Pons (tissue), 1 donor: ENCODE measurements around the gene CDC42BPB.
"Not testable (repeated sequence)": the region's sequence is repeated elsewhere in the genome, so short reads cannot be mapped to it uniquely, and the experiment has no call there.

Source experiments
- DNase-seq: peaks from one replicate; pipeline ENCODE4 v3.0.0-alpha.2; 2016; ENCODE audit warnings: low spot score

Gene CDC42BPB

DNA sequence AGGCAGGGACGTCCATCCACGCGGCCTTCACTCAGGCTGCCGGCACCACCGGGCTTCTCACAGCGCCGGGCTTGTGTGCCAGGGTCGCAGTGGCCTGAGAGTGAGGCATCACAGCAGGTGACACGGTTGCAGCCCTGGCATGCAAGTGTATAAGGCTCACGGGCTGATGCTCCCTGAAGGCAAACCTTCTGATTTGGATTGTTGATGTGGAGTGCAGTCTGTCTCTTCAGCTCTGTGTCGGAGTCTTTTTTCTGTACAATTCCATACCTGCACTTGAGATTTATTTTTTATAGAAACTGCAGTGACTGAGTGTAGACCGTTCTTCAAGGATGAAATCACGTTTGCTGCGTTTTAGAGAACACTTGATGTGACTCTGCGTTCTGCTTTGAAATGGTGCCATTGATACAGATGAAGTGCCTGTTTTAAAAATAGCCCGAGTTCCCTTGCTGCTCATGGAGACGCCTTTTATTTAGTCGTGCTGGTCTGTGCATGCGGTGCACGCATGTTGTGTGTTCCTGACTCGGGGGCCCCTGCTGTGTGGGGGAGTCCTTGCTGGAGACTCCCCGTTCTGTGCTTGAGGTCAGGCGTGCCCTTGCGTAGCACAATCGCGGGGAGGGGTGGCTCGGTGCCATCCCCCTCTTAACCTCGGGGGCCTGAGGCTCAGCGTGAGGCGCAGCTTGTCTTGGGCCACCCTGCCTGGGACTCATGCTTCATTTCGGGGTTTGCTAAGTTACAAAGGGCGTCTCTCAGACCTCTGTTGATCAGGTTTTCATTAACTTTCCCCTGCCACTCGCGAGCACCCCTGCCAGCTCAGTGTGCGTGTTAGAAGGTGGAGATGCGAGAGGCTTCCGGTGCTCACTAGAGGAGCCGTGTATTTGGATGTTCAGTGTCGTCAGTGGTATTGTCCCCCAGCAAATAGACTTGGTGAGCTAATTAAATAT lies 156.4 kb downstream of the CDC42BPB start:
- DNase-seq = no peak

DNA sequence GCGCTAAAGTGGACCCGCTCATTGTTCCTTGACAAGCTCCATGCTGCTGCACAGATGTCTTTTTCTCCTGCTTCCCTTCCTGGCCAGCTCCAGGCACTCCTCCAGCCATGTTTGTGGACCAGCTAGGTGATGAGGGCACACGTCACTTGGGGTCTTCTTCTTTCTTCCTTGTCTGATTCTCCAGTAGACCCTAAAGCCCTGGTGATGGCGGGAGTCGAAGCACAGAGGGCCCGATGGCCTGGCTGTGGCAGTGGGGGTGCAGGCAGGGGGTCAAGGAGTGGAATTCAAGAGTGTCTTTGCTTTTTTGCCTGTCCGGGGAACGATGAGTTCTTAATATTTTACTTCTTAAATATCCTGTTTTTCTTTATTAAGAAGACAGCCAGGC lies 157.8 kb downstream of the CDC42BPB start:
- no peak for DNase-seq

DNA sequence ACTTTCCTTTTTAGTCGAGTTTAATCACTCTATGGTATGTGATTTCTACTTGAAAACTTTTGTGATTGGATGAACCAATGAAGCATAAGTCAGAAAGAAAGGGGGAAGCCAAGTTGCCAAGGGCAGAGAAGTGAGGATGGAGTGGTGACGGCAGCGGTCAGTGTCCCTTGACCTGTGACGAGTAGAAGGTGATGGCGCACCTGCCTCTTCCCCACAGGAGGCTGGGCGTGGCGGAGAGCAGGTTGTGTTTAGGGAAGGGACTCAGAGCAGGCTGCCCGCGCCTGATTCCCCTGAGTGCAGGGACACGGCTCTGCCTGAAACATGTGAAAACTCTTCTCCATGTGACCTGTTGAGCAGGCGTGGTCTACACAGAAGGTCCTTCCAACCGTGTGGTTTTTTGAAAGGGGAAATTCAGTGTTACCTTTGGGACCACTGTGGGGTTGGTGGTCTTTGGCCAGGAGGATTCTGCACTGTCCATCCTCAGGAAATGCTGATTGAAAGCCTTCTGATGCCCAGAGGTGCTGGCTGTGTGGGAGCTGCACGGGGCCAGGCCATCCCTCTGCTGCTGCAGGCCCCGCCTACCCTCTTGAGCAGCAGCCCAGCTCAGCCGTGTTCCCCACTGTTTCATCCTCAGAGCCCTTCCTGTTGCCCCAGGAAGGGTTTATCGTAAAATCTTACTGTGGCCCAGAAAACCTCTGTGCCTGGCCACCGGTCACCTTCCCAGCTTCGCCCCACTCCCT lies 158.4 kb downstream of the CDC42BPB start:
- no peak for DNase-seq

DNA sequence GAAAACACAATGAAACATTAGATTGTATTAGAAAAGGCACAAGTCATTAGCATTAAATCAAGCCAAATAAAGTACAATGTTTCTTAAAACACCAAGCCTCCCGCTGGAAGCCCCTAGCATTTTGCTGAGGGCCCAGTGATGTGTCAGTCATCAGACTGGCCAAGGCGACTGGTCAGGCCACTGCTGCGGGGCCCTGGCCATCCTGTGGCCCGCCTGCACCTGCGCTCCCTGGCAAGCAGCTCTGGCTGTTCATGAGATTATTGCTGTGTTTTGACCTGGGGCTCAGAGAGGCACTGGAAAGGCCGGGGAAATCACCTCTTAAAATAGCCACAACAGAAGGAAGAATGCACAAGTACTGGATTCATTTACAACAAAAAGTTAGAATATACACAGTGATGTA lies 159.1 kb downstream of the CDC42BPB start:
- no peak for DNase-seq

DNA sequence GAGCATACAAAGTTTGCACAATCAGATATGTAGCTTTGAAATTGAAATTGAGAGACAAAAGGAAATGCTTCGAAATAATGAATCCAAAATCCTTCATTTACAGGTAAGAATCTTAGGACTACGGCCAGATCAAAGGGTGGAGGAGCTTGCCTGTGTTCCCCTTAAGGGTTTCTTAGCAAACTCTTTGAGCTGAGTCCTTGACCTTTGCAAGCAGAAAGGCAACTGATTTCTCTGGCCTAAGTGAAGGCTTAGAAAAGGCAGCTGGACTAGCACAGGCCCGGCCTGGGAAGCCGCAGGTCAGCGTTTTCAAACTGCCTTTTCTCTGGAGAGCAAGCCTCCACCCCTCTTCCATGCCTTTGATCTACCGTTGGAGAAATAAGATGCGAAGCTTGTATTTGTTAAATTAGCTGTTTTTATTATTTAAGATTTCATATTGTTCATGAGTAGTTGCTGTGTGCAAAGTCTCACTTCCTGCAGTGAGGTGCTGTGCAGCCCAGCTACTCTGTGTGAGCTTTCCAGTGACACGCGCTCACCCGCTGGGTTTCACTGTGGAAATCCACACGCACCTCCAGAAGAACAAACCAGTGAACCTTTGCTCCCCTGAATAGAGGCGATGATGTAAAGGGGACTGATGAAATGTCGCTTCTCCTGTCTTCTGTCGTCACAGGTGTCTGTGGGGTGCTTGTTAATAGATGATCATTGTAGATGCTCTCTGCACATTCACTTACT lies 159.9 kb downstream of the CDC42BPB start:
- no peak for DNase-seq

DNA sequence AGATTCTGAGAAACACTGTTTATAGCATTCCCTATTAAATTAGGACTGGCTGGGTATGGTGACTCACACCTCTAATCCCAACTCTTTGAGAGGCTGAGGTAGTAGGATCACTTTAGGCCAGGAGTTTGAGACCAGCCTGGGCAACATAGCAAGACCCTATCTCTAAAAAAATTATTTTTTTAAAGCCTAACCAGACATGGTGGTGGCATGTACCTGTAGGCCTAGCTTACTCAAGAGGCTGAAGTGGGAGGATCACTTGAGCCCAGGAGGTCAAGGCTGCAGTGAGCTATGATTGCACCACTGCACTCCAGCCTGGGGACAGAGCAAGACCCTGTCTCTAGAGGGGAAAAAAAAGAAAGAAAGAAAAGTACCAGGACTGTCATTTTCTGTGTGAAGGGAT lies 160.6 kb downstream of the CDC42BPB start:
- not testable (repeated sequence) for DNase-seq

DNA sequence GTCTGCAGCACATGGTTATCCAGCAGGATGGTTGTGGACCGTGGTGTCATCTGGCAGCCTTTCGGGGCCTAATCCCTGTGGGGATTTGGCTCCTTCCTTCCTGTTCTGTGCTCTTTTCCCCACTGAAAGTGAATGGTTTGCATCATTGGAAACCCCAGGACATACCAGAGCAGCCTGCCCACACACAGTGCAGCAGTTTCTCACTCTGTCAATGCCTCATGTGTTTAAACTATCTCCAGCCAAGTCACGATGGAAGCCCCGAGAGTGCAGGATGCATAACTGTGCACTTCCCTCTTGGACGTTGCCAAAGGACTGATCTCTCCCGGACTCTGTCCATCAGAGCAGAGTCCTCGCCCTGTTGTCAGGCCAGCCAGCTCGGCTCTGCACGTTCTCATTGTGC lies 163.9 kb downstream of the CDC42BPB start:
- DNase-seq = peak; percentile 64

DNA sequence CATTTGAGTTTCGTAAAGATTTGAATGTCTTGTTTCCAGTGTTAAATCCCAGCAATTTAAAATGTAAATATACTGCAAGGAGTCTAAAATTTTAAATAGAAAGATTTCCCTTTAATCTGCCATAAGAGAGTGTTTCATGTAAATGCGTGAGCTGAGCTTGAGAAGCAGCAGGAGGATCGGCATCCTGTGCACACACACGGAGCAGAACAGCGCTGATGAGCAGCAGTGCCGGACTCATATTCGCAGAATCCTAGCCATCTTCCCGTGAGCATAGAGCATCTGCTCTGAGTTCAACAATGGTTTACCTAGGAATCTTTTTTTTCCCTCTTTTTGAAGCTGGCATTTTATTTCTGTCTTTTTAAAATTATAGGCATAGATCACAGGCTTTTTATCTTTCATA lies 164.7 kb downstream of the CDC42BPB start:
- no peak for DNase-seq

DNA sequence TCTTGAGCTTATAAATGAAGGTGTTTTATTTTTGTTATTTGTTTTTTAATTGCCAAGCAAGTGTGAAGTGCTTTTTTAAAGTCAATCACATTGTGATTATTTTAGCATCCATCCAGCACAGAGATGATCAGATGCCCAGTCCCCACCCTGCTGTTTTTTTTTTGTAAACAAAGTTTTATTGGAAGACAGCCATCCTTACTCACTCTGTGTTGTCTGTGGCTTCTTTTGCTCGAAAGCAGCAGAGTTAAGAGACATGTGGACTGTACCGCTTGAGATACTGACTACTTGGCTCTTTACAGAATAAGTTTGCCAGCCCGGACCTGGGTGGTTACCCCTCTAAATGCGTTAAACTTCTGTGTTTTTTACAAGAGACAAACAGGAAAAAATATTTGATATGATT lies 165.8 kb downstream of the CDC42BPB start:
- no peak for DNase-seq

DNA sequence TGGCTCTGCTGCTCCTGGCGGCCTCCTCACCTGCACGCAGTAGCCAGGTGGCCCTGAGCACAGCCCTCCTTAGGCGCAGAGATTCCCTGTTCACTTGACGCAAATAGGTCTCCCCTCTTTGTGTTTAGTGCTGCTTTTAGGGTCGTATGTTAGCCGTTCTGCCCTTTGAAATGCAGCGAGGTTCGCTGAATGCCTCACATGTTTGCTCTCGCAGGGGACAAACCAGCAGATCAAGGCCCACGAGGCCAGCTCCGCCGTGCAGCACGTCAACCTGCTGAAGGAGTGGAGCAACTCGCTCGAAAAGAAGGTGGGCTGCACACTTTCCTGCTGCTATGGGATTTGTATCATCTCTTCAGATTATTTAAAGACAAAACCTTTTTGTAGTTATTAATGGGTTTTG lies 166.2 kb downstream of the CDC42BPB start:
- DNase-seq = no peak

DNA sequence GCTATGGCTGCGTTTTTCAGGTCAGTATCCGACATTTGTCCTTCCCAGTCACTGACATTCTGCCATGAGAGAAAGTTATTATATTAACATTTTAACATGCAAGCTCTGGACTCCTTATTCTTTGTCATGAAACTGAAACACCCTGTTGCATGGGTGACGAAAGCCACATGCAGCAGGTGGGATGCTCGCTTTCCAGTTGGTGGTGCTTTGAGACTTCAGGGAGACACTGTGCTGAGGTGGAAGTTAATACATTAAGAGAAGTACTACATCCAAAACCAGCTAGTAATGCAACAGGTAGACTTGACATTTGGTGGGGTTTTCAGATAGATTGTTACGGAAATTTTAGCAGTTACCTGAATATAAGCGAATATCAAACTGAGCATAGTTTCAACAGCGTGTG lies 167.7 kb downstream of the CDC42BPB start:
- no peak for DNase-seq

DNA sequence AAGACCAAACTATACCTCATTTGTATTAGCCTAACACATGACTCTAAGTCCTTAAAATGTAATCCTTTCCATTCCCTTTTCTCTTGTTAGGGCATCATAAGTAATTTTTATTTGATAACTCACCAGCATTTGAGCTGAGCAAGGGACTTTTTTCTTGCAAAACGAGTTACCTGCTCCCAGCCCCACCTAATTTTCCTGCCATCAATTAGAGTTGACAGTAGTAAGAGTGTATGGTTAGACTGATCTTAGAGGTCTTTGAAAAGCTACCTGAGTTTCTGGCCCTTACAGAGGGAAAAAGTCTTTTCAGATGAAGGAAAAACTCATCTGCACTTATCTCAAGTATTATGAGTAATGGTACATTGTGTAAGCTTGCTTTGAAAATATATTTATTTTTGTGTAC lies 168.6 kb downstream of the CDC42BPB start:
- DNase-seq = no peak

DNA sequence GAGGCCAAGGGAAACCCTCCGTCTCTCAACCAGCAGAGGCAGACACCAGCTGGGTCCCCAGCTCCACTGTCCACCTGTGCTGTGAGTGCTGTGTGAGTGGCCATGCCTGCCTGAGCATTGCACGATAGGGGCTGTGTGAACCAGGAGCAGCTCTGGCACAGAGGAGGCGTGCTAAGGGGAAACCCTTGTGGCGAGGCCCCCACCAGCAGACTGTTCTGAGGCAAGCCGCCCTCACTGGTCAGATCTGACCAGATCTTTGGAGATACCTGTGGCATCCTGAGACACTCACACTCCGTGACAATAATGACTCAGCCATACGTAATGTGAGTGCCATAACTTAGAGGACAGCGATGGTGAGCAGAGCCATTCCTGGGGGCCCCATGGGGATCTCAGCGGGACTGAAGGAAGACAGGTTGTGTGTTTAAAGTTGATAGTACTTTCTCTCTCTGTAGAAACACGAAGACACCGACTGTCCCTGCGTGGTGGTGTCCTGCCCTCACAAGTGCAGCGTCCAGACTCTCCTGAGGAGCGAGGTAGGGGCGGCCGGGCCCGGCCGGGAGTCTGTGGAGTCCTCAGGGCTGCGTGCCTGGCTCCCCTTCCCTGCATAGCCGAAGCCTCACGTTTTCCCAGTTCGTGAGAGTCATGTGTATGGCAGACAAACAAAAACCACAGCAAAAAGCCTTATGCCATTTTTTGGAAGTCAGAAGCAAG lies 171.5 kb downstream of the CDC42BPB start:
- DNase-seq = no peak

DNA sequence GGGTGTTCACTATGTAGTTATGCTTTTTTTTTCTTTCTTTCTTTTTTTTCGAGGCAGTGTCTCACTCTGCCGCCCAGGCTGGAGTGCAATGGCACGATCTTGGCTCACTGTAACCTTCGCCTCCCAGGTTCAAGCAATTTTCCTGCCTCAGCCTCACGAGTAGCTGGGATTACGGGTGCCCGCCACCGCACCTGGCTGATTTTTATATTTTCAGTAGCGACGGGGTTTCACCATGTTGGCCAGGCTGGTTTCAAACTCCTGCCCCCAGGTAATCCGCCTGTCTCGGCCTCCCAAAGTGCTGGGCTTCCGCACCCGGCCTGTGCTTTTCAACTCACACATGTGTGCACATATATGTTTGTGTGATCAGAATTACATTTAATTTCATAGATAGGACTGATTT lies 173.8 kb downstream of the CDC42BPB start:
- DNase-seq = no peak

DNA sequence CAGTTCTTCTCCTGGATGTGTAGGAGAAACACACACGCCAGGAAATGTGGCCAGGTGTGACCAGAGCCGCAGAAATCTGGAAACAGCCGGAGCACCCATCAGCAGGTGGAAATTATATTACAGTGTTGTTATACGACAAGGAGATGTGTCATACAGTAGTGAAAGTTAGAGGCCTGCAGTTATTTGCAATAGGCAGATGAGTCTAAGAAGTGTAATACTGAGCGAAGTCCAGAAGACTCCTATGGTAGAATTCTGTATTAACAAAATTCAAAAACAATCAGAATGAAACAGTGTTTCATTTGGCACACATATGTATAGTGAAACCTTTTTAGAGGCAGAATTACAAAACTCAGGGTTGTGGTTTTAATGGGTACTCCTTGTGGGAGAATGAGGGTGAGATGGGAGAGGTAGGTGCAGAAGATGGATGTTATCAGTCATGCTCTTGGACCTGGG lies 174.2 kb downstream of the CDC42BPB start:
- DNase-seq = no peak
